GM18526 (cell line): ENCODE data around the gene C6.

ENCODE experiments used
- POLR2A ChIP-seq: IDR thresholded peaks from 3 replicates; pipeline ENCODE4 v1.6.1; 2011; ENCODE audit not compliant: insufficient read length; ENCODE audit errors: extremely low read depth

C6 gene

GRCh38 chr5:41161271-41161670, 52.1 kb downstream of the C6 start:
- no peak for TF ChIP-seq POLR2A

DNA sequence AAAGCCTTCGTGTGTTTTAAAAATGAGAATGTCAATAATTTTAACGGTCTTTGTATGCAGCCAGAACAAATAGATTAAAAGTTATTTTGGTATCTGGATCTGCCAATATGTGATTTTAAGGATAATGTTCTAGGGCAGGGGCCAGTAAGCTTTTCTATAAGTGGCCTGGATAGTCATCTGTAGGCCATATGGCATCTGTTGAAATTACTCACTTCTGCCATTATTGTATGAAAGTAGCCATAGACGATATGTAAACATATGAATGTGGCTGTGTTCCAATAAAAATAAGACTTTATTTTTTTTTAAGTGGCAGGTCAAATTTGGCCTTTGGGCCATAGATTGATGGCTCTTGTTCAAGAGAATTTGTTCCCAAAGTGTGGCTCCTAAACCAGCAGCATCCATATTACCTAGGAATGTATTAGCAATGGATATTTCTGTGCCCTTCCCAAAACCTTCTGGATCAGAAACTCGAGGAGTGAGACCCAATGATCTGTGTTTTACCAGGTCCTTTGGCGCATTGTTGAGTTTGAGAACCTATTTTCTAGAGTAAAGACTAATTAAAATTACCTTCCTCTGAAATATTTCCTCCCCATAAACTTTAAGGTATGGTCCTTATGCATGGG, 55.9 kb downstream of the C6 start:
- TF ChIP-seq POLR2A, result no peak

DNA sequence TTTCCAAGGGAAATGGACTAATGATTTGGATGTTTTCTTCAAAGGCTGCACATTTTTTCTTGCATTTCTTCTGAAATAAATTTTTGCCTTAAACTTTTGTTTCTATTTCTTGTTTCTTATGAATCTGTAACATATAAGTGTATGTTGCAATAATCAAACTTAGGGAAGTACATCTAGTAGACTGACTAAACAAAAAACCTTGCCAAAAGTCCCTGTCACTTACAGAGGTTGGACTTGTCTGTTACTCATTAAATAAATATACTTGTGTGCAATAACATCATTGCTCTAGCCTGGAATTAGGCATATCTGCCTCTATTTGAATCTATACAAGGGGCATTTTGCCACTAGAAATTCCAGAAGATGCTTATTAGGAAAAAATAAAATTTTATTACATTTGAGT, 56.6 kb downstream of the C6 start:
- no peak for TF ChIP-seq POLR2A

GRCh38 chr5:41154491-41154890, 58.8 kb downstream of the C6 start:
- TF ChIP-seq POLR2A, result no peak

- TF ChIP-seq POLR2A, result no peak
Observed at GRCh38 chr5:41151564-41151963, 61.8 kb downstream of the C6 start.

GRCh38 chr5:41148448-41148847, 64.9 kb downstream of the C6 start:
- TF ChIP-seq POLR2A, result no peak

DNA sequence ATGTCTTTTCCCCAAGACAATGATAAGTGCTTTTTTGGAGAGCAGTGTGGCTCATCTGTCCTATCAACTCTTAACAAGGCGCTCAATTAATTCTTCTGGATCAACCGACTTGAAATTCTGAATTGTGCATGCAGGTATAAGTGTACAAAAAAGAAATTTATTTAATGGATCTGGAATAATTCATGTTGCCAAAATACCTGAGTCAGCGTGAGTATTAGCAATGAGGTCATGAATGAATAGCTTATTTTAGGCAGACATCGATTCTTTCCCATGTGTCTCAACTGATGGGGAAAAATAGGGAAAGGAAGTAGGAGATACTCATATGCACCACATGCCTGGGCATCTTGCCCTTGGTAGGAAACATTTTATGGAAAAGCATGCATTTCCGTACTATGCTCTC, 68.0 kb downstream of the C6 start:
- TF ChIP-seq POLR2A, result no peak

- TF ChIP-seq POLR2A, result no peak
Observed at GRCh38 chr5:41143131-41143901, 70.0 kb downstream of the C6 start.

- no peak for TF ChIP-seq POLR2A
Observed at GRCh38 chr5:41127967-41128690, 85.2 kb downstream of the C6 start.

DNA sequence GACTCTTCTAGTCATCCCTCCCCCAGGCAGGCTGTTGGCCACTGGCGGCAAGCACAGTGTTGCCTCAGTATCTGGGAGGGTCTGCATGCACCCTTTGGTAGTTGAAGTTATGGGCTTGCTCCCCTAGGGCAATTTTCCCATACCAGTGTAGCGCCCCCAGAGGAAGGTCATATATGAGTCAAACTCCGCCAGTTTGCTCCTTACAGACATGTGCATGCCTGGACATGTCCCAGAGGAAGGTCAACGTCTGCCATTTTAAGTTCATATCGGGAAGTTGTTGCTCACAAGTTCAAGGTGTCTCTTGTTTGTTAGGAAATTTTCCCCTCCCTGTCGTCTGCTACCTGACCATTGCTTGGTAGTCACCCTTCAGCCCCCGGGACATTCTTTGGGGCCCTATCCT, 90.9 kb downstream of the C6 start:
- no peak for TF ChIP-seq POLR2A

- no peak for TF ChIP-seq POLR2A
Observed at GRCh38 chr5:41120600-41120999, 92.7 kb downstream of the C6 start.

DNA sequence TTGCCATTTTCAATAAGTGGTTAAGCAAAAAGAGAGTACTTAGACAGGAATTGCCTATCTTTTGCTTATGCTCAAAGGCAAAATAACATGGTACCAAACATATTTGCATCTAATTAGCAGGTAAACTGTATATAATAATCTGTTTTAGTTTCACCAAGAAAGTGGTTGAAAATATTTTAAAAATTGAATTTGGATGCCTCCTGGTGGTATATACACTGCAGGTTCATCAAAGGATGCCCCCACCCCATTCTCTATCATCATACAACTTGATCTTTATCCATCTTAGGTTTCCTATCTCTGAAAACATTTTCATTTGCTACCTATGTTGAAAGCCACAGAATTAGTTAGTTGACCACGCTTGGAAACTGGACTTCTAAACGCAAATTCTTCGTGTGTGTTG, 95.2 kb downstream of the C6 start:
- no peak for TF ChIP-seq POLR2A

GRCh38 chr5:41115281-41115680, 98.1 kb downstream of the C6 start:
- TF ChIP-seq POLR2A, result no peak

- TF ChIP-seq POLR2A, result no peak
Observed at GRCh38 chr5:41112486-41113455, 100.6 kb downstream of the C6 start.

- no peak for TF ChIP-seq POLR2A
Observed at GRCh38 chr5:41109186-41109585, 104.1 kb downstream of the C6 start.
